KMS-11 (cell line): Measurements from ENCODE around the gene NPLOC4.
A peak's percentile ranks its signal among the peaks of the same experiment; 100 is the strongest.

ENCODE experiments used
- H2AFZ ChIP-seq: fragments of 200-600 bp; sonication (generic); 2 replicates; pipeline ENCODE4 v1.6.1; 2016; ENCODE audit warnings: antibody characterized with exemption, mixed run types, low read depth
- H3K27ac ChIP-seq: fragments of 200-600 bp; sonication (generic); 2 replicates; pipeline ENCODE4 v1.6.1; 2016; ENCODE audit warnings: mild to moderate bottlenecking, mixed run types
- H3K27me3 ChIP-seq: fragments of 200-600 bp; sonication (generic); 2 replicates; pipeline ENCODE4 v1.6.1; 2017; ENCODE audit warnings: mild to moderate bottlenecking, low read depth, mixed run types, moderate library complexity; ENCODE audit not compliant: insufficient read depth
- H3K36me3 ChIP-seq: fragments of 200-600 bp; sonication (generic); 2 replicates; pipeline ENCODE4 v1.6.1; 2017; ENCODE audit warnings: mild to moderate bottlenecking, mixed run types; ENCODE audit not compliant: insufficient read depth
- H3K4me1 ChIP-seq: fragments of 200-600 bp; sonication (generic); 2 replicates; pipeline ENCODE4 v1.6.1; 2016; ENCODE audit warnings: mild to moderate bottlenecking, low read depth, mixed run types; ENCODE audit not compliant: poor library complexity, severe bottlenecking
- H3K4me2 ChIP-seq: fragments of 200-600 bp; sonication (generic); 2 replicates; pipeline ENCODE4 v1.7.0; 2016; ENCODE audit warnings: mild to moderate bottlenecking, mixed run types
- H3K4me3 ChIP-seq: fragments of 200-600 bp; sonication (generic); IDR thresholded peaks from 2 replicates; pipeline ENCODE4 v1.6.1; 2017; ENCODE audit warnings: low read depth, low read length, mixed read lengths; ENCODE audit not compliant: insufficient read depth
- H3K79me2 ChIP-seq: fragments of 200-600 bp; sonication (generic); 2 replicates; pipeline ENCODE4 v1.6.1; 2016; ENCODE audit warnings: low read depth, mixed run types; ENCODE audit not compliant: insufficient read depth
- H3K9ac ChIP-seq: fragments of 200-600 bp; sonication (generic); 2 replicates; pipeline ENCODE4 v1.6.1; 2016; ENCODE audit warnings: mild to moderate bottlenecking, mixed run types
- H4K20me1 ChIP-seq: fragments of 200-600 bp; sonication (generic); 2 replicates; pipeline ENCODE4 v1.6.1; 2016; ENCODE audit warnings: mild to moderate bottlenecking, mixed run types; ENCODE audit not compliant: insufficient read depth
- TF ChIP-seq, protein P1 (sequence below): fragments of 200-600 bp; sonication (generic); conservative IDR thresholded peaks from 2 replicates; pipeline ENCODE4 v1.6.1; 2017; ENCODE audit warnings: low read depth, mild to moderate bottlenecking, antibody characterized with exemption, low read length, moderate library complexity, mixed read lengths

The NPLOC4 gene

DNA sequence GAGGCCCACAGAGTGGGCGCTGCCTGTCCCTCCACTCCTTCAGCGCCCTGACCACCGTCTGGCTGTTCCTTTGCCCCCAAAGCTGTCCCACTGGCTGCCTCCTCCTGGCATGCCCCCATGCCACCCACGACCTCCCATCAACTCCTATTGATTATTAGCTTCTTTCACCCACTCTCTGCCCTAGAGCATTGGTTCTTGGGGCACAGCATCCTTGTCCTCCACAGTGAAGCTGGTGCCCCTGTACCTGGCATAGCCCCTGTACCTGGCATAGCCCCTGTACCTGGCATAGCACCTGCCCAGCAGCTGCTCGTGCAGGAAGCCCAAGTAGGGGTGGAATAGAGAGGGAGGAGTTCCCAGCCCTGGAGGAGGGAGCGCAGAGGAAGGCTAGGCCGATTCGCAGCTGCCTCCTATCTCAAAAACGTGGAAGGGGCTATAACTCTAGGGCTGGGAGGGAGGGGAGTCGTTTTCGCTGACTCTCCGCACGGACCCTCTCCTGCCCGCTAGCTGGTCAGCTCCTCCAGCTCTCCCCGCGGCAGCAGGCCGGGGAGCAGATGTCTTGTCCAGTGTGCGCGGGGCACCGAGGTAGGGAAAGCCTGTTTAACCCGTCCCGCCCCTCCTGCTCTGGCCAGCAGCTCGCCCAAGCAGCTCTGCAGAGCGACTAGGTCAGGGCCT, 118.7 kb downstream of the NPLOC4 start:
- peaks cover 14% of the 10 kb centered on the region; the same call in 1 of the 2 replicates for H3K27me3 ChIP-seq
- H3K27ac ChIP-seq = no peak overlapping the region
- no peaks in the 10 kb centered on the region for H3K36me3 ChIP-seq
- no peak overlapping the region for H2AFZ ChIP-seq
- no peak overlapping the region for H3K4me2 ChIP-seq
- TF ChIP-seq, protein P1, sequence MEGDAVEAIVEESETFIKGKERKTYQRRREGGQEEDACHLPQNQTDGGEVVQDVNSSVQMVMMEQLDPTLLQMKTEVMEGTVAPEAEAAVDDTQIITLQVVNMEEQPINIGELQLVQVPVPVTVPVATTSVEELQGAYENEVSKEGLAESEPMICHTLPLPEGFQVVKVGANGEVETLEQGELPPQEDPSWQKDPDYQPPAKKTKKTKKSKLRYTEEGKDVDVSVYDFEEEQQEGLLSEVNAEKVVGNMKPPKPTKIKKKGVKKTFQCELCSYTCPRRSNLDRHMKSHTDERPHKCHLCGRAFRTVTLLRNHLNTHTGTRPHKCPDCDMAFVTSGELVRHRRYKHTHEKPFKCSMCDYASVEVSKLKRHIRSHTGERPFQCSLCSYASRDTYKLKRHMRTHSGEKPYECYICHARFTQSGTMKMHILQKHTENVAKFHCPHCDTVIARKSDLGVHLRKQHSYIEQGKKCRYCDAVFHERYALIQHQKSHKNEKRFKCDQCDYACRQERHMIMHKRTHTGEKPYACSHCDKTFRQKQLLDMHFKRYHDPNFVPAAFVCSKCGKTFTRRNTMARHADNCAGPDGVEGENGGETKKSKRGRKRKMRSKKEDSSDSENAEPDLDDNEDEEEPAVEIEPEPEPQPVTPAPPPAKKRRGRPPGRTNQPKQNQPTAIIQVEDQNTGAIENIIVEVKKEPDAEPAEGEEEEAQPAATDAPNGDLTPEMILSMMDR = no peak
- H3K4me3 ChIP-seq = no peak overlapping the region
- H3K79me2 ChIP-seq = no peaks in the 10 kb centered on the region; the same call in 1 of the 2 replicates
- no peak overlapping the region for H3K9ac ChIP-seq
- H3K4me1 ChIP-seq = peaks cover 7% of the 10 kb centered on the region
- H4K20me1 ChIP-seq = no peaks in the 10 kb centered on the region

DNA sequence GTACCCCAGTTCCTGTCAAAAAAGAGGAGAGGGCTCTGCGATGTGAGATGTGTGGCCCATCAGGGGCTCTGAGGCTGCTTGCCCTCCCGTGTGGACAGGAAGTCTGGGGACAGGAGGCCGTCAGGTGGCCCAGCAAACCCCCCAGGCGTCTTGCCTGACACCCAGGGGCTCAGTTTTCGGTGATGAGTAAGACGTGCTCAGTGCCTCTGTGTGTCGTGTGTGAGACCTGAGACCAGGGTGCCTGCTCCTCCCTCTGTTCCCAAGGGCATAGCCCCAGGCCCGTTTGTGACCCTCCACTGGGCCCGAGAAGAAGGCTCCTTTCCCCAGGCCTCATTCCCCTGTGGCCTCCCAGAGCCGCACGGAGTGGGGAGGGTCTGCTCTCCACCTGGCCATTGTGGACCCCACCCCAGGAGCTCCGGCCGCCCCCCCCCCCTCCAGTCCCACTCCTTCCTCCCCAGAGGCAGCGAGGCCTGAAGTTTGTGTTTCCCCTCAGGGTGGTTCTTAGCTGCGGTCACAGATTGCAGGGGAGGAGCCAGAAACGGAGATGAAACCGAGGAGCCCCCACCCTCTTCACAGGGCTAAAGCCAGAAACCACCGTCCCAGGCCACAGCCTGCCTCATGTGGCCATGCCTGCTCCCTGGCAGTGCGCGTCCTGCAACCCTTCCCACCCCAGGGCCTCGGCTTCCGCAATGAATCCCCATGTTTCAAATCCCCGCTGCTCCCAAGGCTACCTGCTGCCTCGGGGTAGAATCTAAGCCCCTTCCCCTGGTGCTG, 119.4 kb downstream of the NPLOC4 start:
- H3K9ac ChIP-seq = no peak overlapping the region
- H3K4me3 ChIP-seq = no peak overlapping the region
- no peaks in the 10 kb centered on the region for H3K36me3 ChIP-seq
- H3K4me2 ChIP-seq = no peak overlapping the region
- no peak overlapping the region for H3K27ac ChIP-seq
- H3K27me3 ChIP-seq = peaks cover 10% of the 10 kb centered on the region; the same call in 1 of the 2 replicates
- H2AFZ ChIP-seq = no peak overlapping the region
- H3K4me1 ChIP-seq = peaks cover 7% of the 10 kb centered on the region
- TF ChIP-seq, protein P1 = no peak
- no peaks in the 10 kb centered on the region; the same call in 1 of the 2 replicates for H4K20me1 ChIP-seq
- no peaks in the 10 kb centered on the region; the same call in 1 of the 2 replicates for H3K79me2 ChIP-seq

DNA sequence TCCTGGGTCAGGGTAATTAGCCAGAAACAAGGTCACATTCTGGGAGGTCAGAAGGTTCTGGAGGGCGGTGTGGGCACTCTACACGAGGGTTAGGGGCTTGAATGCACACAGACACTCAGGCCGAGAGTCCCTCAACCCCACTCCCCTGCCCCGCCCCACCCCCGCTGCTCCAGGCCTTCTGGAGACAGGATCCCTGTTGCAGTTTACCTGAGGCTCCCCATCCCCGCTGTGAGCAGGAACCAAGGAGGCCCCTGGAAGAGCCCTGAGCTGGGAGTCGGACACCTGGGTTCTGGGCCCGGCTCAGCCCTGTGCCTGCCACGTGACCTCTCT, 119.9 kb downstream of the NPLOC4 start:
- no peak overlapping the region for H2AFZ ChIP-seq
- H3K4me1 ChIP-seq = peaks cover 7% of the 10 kb centered on the region
- no peaks in the 10 kb centered on the region for H3K36me3 ChIP-seq
- H3K79me2 ChIP-seq = peaks cover 5% of the 10 kb centered on the region
- peaks cover 10% of the 10 kb centered on the region; the same call in 1 of the 2 replicates for H3K27me3 ChIP-seq
- H3K27ac ChIP-seq = no peak overlapping the region
- no peak overlapping the region for H3K4me2 ChIP-seq
- H3K4me3 ChIP-seq = no peak overlapping the region
- TF ChIP-seq, protein P1 = no peak
- no peak overlapping the region for H3K9ac ChIP-seq
- H4K20me1 ChIP-seq = peaks cover 5% of the 10 kb centered on the region; the same call in 1 of the 2 replicates

DNA sequence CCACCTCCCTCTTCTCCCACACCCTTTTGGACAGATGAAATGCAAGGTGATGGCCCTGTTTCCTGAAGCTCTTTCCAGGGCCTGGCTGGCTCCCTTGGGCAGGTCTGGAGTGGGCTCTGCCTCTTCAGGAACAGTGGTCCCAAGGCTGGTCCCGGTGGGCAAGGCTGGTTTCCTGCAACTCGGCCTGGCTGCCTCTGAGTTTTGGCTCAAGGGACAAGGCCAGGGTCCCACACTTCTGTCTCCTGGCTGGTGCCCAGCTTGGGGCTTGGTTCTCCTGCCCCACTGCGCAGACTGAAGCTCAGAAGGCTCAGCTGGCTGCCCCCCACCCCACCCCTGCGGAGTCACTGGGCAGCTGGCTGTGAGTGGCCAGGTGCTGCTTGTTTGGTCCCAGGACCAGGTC, 120.5 kb downstream of the NPLOC4 start:
- no peak overlapping the region for H2AFZ ChIP-seq
- TF ChIP-seq, protein P1 = no peak
- H3K4me2 ChIP-seq = peak overlapping the region; percentile 61; the same call in 1 of the 2 replicates
- H3K9ac ChIP-seq = no peak overlapping the region
- peaks cover 8% of the 10 kb centered on the region for H3K4me1 ChIP-seq
- no peak overlapping the region for H3K27ac ChIP-seq
- peaks cover 9% of the 10 kb centered on the region; the same call in 1 of the 2 replicates for H3K27me3 ChIP-seq
- H4K20me1 ChIP-seq = peaks cover 10% of the 10 kb centered on the region; the same call in 1 of the 2 replicates
- peaks cover 11% of the 10 kb centered on the region for H3K79me2 ChIP-seq
- peaks cover 4% of the 10 kb centered on the region; the same call in 1 of the 2 replicates for H3K36me3 ChIP-seq
- H3K4me3 ChIP-seq = no peak overlapping the region
